ENCODE data around the gene CXCL12. TPM values are rescaled to one million over a fixed set of nuclear protein-coding genes. Genes with fewer than 3 reads are reported as not detected.

The CXCL12 gene
- total and polyA plus RNA-seq, 2 donors (not counting 3 experiments of a cell fraction or from before 2014, with no cell fraction given) = 0.35 to 1.4 TPM

DNA sequence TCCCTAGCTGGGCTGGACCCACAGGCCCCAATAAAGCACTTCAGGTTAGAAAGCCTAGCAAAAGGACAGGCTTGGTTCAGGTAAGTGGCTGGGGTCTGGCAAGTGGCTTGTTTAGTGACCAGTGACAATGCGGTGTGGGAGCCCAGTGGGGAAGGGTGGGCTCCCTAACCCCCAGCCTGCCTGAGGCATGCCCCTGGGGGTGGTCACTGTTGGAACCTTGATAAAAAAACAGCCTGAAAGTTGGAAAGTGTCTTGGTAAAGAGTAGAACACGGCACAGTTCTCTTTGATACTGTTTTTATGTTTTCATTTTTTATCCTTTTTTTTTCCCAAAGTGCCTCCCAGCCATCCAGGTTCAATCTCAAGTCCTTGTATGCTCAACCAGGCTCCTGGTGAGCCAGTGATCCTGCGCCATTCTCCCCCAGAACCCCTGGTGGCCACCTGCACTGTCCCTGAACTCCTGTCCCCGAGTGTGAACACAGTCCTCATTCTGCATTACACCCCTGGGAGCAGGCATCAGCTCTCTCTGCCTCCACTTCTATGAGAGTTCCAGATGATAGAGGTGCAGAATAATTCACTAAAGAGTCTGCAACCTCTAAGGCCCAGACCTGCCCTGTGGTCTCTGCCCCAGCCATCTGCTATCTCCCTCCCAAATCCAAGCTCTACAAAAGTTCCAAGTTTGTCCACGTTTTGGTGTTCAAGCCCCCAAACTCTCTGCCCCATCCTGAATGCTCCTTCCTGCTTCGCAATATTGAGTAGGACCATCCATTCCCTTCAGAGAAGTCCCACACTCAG, 15.0 kb upstream of the CXCL12 start:
- no peak overlapping the region for H3K9ac ChIP-seq (replicated peaks; ENCODE audit: extremely low read depth, insufficient read depth, low read length)
- no peaks in the 10 kb centered on the region for H3K4me1 ChIP-seq (ENCODE audit: control insufficient read depth, extremely low read depth, insufficient read depth, low read length)
- no peaks in the 10 kb centered on the region for H3K9me1 ChIP-seq (replicated peaks; ENCODE audit: control insufficient read depth, extremely low read depth, insufficient read depth, low read length)
- no peak overlapping the region for H3K27ac ChIP-seq (ENCODE audit: insufficient read depth, low read depth, low read length)
- H3K27me3 ChIP-seq (ENCODE audit: control insufficient read depth in 2 of 2, insufficient read depth in 2 of 2, low read length in 2 of 2) = no peaks in the 10 kb centered on the region
- TF ChIP-seq FOS (IDR thresholded peaks at IDR 0.05; ENCODE audit: borderline replicate concordance, insufficient read depth, low read length) (no peak), MAX (IDR thresholded peaks at IDR 0.05; ENCODE audit: insufficient read depth, insufficient read length) (no peak), POLR2A (IDR thresholded peaks at IDR 0.05; ENCODE audit: low read depth, low read length) (no peak), JUN (IDR thresholded peaks at IDR 0.05; ENCODE audit: borderline replicate concordance, insufficient read depth, insufficient read length, low read depth) (no peak)
- no peaks in the 10 kb centered on the region for H3K79me2 ChIP-seq (ENCODE audit: control insufficient read depth, insufficient read depth, low read length)
- no peaks in the 10 kb centered on the region for H3K9me3 ChIP-seq (replicated peaks; ENCODE audit: control insufficient read depth, insufficient read depth, low read length)
- ChIA-PET POLR2A (interaction anchor here (0.7 kb wide), 1 partner anchor 281 kb away, joined by 3 read pairs; no protein-coding TSS in a partner anchor), CTCF (no interaction called here)
- dilution Hi-C loops (cut with MboI; ENCODE audit: extremely low pct_ligation_motif_present, low sequenced_read_pairs) (no loop called here), intact Hi-C loops (cut with micrococcal nuclease) (loop anchor here (10.0 kb wide), 1 partner anchor 325 kb away; no protein-coding TSS in a partner anchor)
- H3K36me3 ChIP-seq (ENCODE audit: control insufficient read depth in 2 of 2, extremely low read depth in 1 of 2, insufficient read depth in 2 of 2, low read length in 2 of 2) = no peaks in the 10 kb centered on the region
- no peak for FAIRE-seq
- H3K4me3 ChIP-seq (replicated peaks in 1 of 3; ENCODE audit: insufficient read depth in 1 of 3, low read depth in 1 of 3, low read length in 3 of 3) = no peak overlapping the region
- H2AFZ ChIP-seq (ENCODE audit: low read depth, low read length) = no peak overlapping the region
- H3K4me2 ChIP-seq (ENCODE audit: insufficient read depth, low read length) = no peak overlapping the region
- BruUV-seq (replicated peaks) = no TSS peak
- DNase-seq (ENCODE audit: low read depth, low spot score) = no peak
- peaks cover 2% of the 10 kb centered on the region for H4K20me1 ChIP-seq (replicated peaks; ENCODE audit: control insufficient read depth, extremely low read depth, insufficient read depth, low read length)

GRCh38 chr10:44398747-44399658, 14.1 kb upstream of the CXCL12 start:
- H3K4me3 ChIP-seq (replicated peaks in 1 of 3; ENCODE audit: insufficient read depth in 1 of 3, low read depth in 1 of 3, low read length in 3 of 3) = no peak overlapping the region
- H3K27ac ChIP-seq (ENCODE audit: insufficient read depth, low read depth, low read length) = no peak overlapping the region
- intact Hi-C loops (cut with micrococcal nuclease) (loop anchor here (10.0 kb wide), 1 partner anchor 326 kb away; no protein-coding TSS in a partner anchor), dilution Hi-C loops (cut with MboI; ENCODE audit: extremely low pct_ligation_motif_present, low sequenced_read_pairs) (no loop called here)
- no peaks in the 10 kb centered on the region for H3K27me3 ChIP-seq (ENCODE audit: control insufficient read depth in 2 of 2, insufficient read depth in 2 of 2, low read length in 2 of 2)
- no peak for TF ChIP-seq FOS (IDR thresholded peaks at IDR 0.05; ENCODE audit: borderline replicate concordance, insufficient read depth, low read length)
- no peak for TF ChIP-seq POLR2AphosphoS5 (IDR thresholded peaks at IDR 0.05; ENCODE audit: insufficient read depth, low read depth, low read length)
- no peak for TF ChIP-seq MYC (IDR thresholded peaks at IDR 0.05; ENCODE audit: low read depth, low read length)
- no peak for TF ChIP-seq POLR2A (IDR thresholded peaks at IDR 0.05; ENCODE audit: low read depth, low read length)
- TF ChIP-seq JUN (IDR thresholded peaks at IDR 0.05; ENCODE audit: borderline replicate concordance, insufficient read depth, insufficient read length, low read depth) = no peak
- TF ChIP-seq GATA2 (IDR thresholded peaks at IDR 0.05; ENCODE audit: insufficient read depth, insufficient read length, low read depth, low read length) = no peak
- no peak for TF ChIP-seq MAX (IDR thresholded peaks at IDR 0.05; ENCODE audit: insufficient read depth, insufficient read length)
- no peak for TF ChIP-seq EZH2 (IDR thresholded peaks at IDR 0.05; ENCODE audit: borderline replicate concordance, low read depth, low read length, severe bottlenecking)
- TF ChIP-seq, protein P1, sequence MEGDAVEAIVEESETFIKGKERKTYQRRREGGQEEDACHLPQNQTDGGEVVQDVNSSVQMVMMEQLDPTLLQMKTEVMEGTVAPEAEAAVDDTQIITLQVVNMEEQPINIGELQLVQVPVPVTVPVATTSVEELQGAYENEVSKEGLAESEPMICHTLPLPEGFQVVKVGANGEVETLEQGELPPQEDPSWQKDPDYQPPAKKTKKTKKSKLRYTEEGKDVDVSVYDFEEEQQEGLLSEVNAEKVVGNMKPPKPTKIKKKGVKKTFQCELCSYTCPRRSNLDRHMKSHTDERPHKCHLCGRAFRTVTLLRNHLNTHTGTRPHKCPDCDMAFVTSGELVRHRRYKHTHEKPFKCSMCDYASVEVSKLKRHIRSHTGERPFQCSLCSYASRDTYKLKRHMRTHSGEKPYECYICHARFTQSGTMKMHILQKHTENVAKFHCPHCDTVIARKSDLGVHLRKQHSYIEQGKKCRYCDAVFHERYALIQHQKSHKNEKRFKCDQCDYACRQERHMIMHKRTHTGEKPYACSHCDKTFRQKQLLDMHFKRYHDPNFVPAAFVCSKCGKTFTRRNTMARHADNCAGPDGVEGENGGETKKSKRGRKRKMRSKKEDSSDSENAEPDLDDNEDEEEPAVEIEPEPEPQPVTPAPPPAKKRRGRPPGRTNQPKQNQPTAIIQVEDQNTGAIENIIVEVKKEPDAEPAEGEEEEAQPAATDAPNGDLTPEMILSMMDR (IDR thresholded peaks at IDR 0.05; ENCODE audit: extremely low read depth in 1 of 2, insufficient read depth in 1 of 2, low read depth in 1 of 2, low read length in 2 of 2) = no peak
- ChIA-PET POLR2A (no interaction called here), CTCF (interaction anchor here (1.1 kb wide), 1 partner anchor 12 kb away, joined by 3 read pairs; no protein-coding TSS in a partner anchor)
- no peaks in the 10 kb centered on the region for H3K4me1 ChIP-seq (ENCODE audit: control insufficient read depth, extremely low read depth, insufficient read depth, low read length)
- no peak overlapping the region for H3K9ac ChIP-seq (replicated peaks; ENCODE audit: extremely low read depth, insufficient read depth, low read length)
- H3K79me2 ChIP-seq (ENCODE audit: control insufficient read depth, insufficient read depth, low read length) = no peaks in the 10 kb centered on the region
- no peak overlapping the region for H2AFZ ChIP-seq (ENCODE audit: low read depth, low read length)
- no peaks in the 10 kb centered on the region for H3K9me1 ChIP-seq (replicated peaks; ENCODE audit: control insufficient read depth, extremely low read depth, insufficient read depth, low read length)
- H3K4me2 ChIP-seq (ENCODE audit: insufficient read depth, low read length) = no peak overlapping the region
- DNase-seq (ENCODE audit: low read depth, low spot score) = no peak
- H3K9me3 ChIP-seq (replicated peaks; ENCODE audit: control insufficient read depth, insufficient read depth, low read length) = no peaks in the 10 kb centered on the region
- peaks cover 2% of the 10 kb centered on the region for H4K20me1 ChIP-seq (replicated peaks; ENCODE audit: control insufficient read depth, extremely low read depth, insufficient read depth, low read length)
- FAIRE-seq = no peak
- BruUV-seq (replicated peaks) = no TSS peak
- no peaks in the 10 kb centered on the region for H3K36me3 ChIP-seq (ENCODE audit: control insufficient read depth in 2 of 2, extremely low read depth in 1 of 2, insufficient read depth in 2 of 2, low read length in 2 of 2)

All from endothelial cell of umbilical vein (primary cell).